Activated T-cell treated with anti-CD3 and anti-CD28 coated beads for 24 hours (primary cell): ENCODE data around the gene KDR.

Experiments used
- DNase-seq: peaks from one replicate; pipeline ENCODE4 v3.0.0-alpha.2; 2020; ENCODE audit warnings: low read depth

Gene KDR

GRCh38 chr4:55125087-55125721 lies at the start of gene KDR:
Gene KDR (minus strand): TSS chr4:55125595. CDS start chr4:55125293, 302 bp downstream.
- DNase-seq: no peak

GRCh38 chr4:55173580-55173979 lies 48.2 kb upstream of the KDR start:
- no peak for DNase-seq

DNA sequence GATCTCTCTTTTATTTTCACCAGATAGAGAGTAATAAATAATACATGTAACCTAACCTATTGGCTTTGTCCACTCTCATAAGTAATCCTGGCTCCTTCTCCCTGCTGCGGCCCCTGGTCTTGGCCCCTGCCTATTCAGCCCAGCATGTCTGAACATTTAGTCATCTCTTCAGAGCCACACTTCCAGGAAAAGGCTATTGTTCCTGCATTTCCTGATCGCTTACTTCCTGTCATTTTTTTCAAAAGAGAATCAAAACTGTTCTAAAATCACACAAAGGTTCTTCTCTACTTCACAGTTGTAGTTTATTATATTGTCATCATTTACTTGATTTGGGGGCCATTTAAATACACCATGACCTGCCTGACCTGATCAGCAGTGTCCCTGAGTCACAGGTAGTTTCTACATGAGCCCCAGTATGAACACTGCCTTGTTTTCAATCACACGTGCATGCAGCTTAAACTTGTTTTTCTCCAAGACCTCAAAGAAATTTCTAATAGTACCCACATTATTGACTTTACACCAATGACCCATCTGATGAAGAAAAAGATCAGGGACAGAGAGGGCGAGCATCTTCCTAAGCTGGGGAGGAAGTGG lies 47.4 kb upstream of the KDR start:
- DNase-seq: no peak

DNA sequence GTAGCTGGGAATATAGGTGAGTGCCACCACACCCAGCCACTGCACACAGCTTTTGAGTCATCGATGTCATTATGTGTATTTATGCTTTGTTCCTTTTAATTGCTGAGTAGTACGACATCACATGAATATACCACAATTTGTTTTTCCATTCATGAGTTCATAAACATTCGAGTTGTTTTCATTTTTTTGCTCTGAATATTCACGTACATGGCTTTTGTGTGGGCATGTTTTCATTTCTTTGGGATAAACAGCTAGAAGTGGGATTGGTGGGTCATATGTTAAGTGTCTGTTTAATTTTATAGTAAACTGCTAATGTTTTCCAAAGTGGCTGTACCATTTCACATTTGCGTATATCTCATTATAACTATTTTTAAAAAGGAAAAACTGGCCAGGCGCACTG lies 45.1 kb upstream of the KDR start:
- no peak for DNase-seq

GRCh38 chr4:55169352-55169961 lies 44.1 kb upstream of the KDR start:
- DNase-seq: no peak

DNA sequence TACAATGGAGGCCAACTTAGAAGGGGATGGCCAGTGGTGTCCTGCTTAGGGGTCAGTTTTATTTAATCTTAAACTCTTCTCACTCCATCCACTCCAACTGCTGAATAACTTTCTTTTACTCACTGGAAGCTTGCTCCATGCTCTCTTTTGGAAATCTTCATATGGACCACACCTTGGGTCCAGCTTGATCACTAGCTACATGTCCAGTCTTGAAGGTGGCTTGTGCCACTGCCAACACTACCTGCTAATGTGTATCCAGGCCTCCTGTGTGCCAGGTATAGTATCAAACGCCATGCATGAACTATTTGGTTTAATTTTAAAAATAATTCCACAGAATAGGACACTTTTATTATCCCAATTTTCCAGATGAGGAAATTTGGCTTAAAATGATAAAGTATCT lies 37.0 kb upstream of the KDR start:
- no peak for DNase-seq

DNA sequence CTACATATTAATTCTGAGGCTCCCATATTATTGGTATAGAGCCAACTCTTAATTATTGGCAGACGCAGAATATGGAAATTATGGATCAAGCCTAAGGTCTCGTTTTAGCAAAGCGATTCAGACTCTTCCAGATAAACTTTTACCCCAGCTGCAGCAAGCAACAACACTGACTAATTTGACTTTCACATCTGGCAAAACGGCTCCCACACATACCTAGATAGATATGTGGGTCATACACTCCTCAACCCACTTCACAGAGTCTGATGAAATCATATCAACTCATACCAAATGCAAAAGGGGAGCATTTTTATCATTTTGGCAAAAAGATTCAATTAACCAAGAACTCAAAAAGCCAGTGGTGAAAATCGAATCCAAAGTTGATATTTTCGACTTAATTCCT lies 36.3 kb upstream of the KDR start:
- DNase-seq: no peak

DNA sequence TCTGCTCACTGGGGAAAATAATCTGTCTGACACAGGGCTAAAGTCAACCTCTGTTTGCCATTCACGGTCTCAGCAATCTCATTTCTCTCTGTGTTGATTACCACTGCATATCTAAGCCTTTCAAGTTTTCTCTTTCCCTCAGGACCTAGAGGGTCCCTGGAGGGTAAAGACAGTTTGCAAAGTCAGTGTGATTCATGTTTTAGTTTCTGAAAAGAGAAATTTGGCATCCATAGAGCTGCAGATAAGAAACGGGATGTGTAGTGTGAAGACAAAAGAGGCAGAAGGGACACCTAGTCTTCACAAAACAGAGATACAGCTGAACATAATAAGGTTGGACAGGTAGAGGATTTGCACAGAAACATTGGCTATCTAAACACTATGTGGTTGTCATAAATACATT lies 34.5 kb upstream of the KDR start:
- DNase-seq: no peak

- no peak for DNase-seq
Measured at GRCh38 chr4:55158957-55159356, 33.6 kb upstream of the KDR start.

- no peak for DNase-seq
Measured at GRCh38 chr4:55157559-55158277, 32.3 kb upstream of the KDR start.

- DNase-seq: no peak
Measured at GRCh38 chr4:55154933-55155332, 29.5 kb upstream of the KDR start.

- DNase-seq: no peak
Measured at GRCh38 chr4:55154290-55154880, 29.0 kb upstream of the KDR start.

DNA sequence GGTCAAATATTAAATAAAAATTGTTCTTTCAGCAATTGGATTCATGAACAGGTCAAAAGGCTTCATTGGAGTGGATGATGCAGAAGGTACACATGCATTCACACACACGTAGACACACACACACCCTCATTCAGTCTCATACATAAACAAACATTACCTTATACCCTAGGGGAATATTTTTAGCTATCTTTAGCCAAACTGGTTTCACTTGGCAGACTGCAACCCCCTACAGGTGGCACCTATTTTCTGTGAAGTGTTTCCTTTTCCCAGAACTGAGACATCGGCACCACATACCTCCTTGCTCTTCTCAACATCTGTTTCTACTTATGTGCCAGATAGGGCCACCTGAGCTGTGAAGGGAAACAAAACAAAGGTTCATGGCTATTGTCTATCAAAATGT lies 18.5 kb upstream of the KDR start:
- DNase-seq: no peak

GRCh38 chr4:55138367-55138766 lies 13.0 kb upstream of the KDR start:
- no peak for DNase-seq

GRCh38 chr4:55136634-55137033 lies 11.2 kb upstream of the KDR start:
- DNase-seq: no peak

DNA sequence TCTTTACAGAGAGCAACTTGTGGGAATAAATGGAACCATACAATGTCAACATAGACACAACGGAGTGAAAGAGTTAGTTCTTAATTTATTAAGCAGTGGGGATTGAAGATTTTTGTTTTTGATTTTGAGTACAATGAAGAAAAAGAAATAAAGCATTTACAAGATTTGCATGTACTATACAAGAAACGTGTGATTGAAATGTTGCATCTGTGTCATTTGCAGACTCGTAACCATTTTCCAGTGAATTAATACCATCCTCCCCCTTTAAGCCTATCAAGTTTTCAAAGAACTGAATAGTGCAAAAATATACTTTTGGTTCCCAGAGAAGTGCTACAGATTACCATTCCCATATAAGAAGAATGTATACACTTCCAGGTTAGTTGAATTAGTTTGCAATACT lies 8.6 kb upstream of the KDR start:
- no peak for DNase-seq

- no peak for DNase-seq
Measured at GRCh38 chr4:55132775-55133174, 7.4 kb upstream of the KDR start.

DNA sequence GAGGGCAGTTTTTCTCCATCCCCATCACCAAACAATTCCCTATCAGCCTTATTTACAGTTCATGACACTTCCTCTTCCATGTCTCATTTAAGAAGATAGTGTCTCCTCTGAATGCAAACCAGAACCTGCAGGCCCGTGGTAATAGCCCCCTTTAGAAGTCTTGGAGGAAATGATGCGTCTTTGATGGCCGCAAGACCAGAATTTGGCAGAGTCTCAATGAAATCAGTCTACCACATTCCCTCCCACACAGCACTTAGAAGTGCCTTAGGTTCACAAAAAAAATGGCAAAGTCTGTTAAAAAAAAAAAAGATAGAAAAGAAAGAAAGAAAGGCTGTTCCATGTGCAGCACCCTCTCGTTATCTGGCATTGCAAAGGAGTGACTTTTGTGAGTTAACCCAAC lies 2.1 kb upstream of the KDR start:
- DNase-seq: no peak

DNA sequence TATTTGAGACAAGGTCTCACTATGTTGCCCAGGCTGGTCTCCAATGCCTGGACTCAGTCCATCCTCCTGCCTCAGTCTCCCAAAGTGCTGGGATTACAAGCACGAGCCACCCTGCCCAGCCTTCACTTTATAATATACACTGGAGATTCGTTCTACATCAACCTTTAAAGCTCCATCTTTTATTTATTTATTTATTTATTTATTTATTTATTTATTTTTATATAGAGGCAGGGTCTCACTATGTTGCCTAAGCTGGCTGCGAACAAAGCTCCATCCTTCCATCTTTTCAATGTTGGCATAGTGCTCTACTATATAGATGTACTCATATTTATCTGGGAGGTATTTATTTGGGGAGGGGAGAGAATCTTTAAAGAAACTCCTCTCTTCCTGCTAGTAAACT lies 1.7 kb upstream of the KDR start:
- no peak for DNase-seq

DNA sequence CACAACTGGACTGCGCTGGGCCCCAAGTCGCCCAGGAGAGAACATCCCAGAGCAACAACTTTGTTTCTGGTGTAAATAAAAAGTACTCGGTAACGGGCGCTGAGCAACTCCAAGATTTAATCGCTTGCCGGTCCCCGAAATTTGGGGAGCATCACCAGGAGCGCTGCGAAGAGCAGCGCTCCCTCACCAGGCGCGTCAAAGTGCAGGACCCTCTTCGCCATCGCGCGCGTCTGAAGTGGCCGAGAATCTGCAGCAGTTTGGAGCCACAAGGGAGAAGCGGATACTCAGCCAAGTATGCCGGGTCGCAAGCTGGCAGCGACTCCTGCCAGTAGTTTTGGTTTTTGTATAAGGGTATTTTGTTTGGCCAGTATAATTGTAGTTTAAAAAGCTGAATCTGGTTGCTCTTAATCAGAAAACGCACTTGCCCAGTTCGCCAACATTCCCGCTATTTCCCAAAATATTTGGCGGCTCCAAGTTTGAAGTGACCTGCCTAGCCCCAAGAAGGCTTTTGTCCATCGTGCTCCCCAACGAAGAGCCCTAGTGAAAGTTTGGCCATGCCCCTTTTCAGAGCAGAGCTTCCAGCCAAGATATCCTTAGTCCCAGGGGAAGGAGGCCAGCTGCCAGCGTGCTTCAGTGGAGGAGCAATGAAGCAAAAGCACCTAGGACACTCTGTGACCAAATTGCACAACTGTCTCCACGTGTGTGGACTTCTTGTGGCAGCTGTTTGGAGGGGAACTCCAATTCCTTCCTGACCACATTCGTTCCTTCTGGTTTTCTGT lies 557 bp upstream of the KDR start:
- DNase-seq: no peak

DNA sequence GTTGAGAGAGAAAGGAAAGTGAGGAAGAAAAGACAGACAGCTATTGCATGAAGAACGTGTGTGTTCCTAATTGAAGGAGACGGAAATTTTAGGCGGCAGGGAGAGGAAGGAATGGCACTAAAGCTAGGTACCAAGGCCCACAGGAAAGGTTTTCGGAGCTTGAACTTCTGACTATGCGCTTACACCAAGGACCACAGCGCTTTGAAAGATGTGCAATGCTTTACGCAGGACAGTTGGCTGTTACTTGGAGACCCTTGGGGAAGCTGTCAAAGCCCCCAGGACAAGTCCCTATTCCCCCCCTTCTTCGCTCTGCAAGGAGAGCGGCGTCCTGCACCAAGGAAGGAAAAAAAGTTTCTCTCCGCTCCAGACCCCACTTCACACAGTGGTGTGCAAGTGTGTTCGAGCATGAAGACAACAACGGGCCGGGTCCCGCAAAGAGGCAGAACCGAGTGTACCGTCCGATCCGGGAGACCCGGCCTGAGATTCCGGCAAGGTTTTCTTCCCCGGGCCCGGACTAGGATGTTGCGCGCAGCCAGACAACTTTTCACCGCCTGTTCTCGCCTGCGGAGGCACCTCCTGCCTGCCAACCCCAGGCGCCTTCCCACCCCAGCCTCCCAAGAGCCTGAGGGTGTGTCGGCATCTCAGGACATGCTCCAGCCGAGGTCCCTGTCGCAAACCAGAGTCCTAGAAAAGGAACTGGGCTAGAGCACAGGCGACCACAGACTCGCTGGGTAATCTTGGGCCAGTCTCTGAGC lies 896 bp downstream of the KDR start:
- DNase-seq: no peak
